Right lobe of liver (tissue), 6 donors: Measurements from ENCODE around the gene CPED1. TPM values are rescaled to one million over a fixed set of nuclear protein-coding genes. Genes with fewer than 3 reads are reported as not detected.
"Not testable (repeated sequence)": the region's sequence is repeated elsewhere in the genome, so short reads cannot be mapped to it uniquely, and the experiment has no call there.

Experiments used
- ATAC-seq, 4 donors: fragments of 200-7000 bp; cut with Tn5 transposase; one replicate each; pipeline ENCODE4 v1.9.1; 2020; ENCODE audit warnings: mild to moderate bottlenecking in 4 of 4, moderate library complexity in 4 of 4
- DNase-seq, 3 donors: peaks; one replicate each; pipeline ENCODE4 v3.0.0-alpha.2; 2020
- H3K27ac ChIP-seq, 3 donors: fragments of 200-600 bp; one replicate each; pipeline ENCODE4 v1.8.0; 2022
- H3K27me3 ChIP-seq, 2 donors: fragments of 200-600 bp; one replicate each; pipeline ENCODE4 v1.8.0; 2022
- H3K36me3 ChIP-seq, 4 donors: fragments of 200-600 bp; sonication (generic) in 1 of 4; one replicate each; pipeline versions ENCODE4 v1.5.1 to v1.8.0; 2017 to 2022; ENCODE audit warnings: control low read depth in 1 of 4
- H3K4me1 ChIP-seq, 4 donors: fragments of 200-600 bp; sonication (generic) in 1 of 4; one replicate each; pipeline versions ENCODE4 v1.5.1 to v1.8.0; 2017 to 2022; ENCODE audit warnings: control low read depth in 1 of 4
- H3K4me3 ChIP-seq, 3 donors: fragments of 200-600 bp; one replicate each; pipeline ENCODE4 v1.8.0; 2022
- H3K9me3 ChIP-seq, 4 donors: fragments of 200-600 bp; sonication (generic) in 1 of 4; one replicate each; pipeline versions ENCODE4 v1.5.1 to v1.8.0; 2017 to 2022; ENCODE audit warnings: control low read depth in 1 of 4
- CTCF ChIP-seq, 4 donors: fragments of 200-600 bp in 3 of 4; fragments of 450-650 bp in 1 of 4; IDR thresholded peaks; one replicate each; pipeline versions ENCODE4 v1.5.1 to v1.8.0; 2016 to 2022; ENCODE audit warnings: antibody characterized with exemption in 4 of 4, mild to moderate bottlenecking in 2 of 4
- POLR2A ChIP-seq: fragments of 450-650 bp; IDR thresholded peaks from one replicate; pipeline ENCODE4 v1.6.1; 2017; ENCODE audit warnings: antibody characterized with exemption, mild to moderate bottlenecking
- WGBS: methylation state at CpG from one replicate; pipeline ENCODE4 v1.1.6; 2018; ENCODE audit warnings: low coverage, low lambda C conversion rate; ENCODE audit not compliant: insufficient coverage; ENCODE audit errors: missing lambda C conversion rate; 5-methylcytosine and 5-hydroxymethylcytosine counted together
- intact Hi-C, 2 donors: fragments of 100-400 bp; cut with DNase I; formaldehyde crosslinking; loops; one replicate each; pipeline versions ENCODE4 v1.11.2 to v1.14.1; 2022
- total RNA-seq, 6 experiments: library from RNA; depleted of rRNA in 2 of 6; stranded (reverse); fragments of >200 nt in 2 of 6; fragmentation: NEBNext Ultra II Directional in 3 of 6; extraction: Animal tissue kit (Norgen Biotek cat#: 25700) in 3 of 6; gene quantifications; one replicate each; pipeline versions ENCODE4 v1.1.0 to v1.2.4, GENCODE V29; 2016 to 2023
- donor health status: DM: no; HTN: yes; CAD: no.
- donor health status: DM: no; HTN: no; CAD: no.
- donor health status: DM: no; HTN: no; CAD: no.
- donor health status: DM: no; HTN: yes; CAD: no.
- donor health status: DM: no; HTN: yes; CAD: no.

CPED1 gene
- total RNA-seq, 6 experiments from 2014 or later: 24.3 to 45.8 (median 34.9) TPM

- intact Hi-C loops: no loop called here
- DNase-seq: no peak
- no peaks in the 10 kb centered on the region for H3K27me3 ChIP-seq
- 56% methylated on average over 2 of the region's 2 CpGs for WGBS
- H3K36me3 ChIP-seq: no peaks in the 10 kb centered on the region
- no peak overlapping the region for H3K4me3 ChIP-seq
- no peaks in the 10 kb centered on the region for H3K9me3 ChIP-seq
- H3K27ac ChIP-seq: peak overlapping the region; percentile 42 to 66 (median 65)
- TF ChIP-seq POLR2A (no peak), CTCF (IDR thresholded peaks at IDR 0.05) (peak in 1 of 4 donors; percentile 7)
- peaks cover 0 to 56% (median 19%) of the 10 kb centered on the region in 4 donors for H3K4me1 ChIP-seq
- ATAC-seq: no peak
Observed at GRCh38 chr7:121002048-121002756, 13.7 kb downstream of the CPED1 start.

- no peak for TF ChIP-seq CTCF (IDR thresholded peaks at IDR 0.05)
- TF ChIP-seq POLR2A: no peak
- DNase-seq (no peak), ATAC-seq (peak in 2 of 4 donors; percentile 4 to 25)
- Histone ChIP-seq H3K36me3 (no peaks in the 10 kb centered on the region), H3K4me3 (no peak overlapping the region), H3K27ac (peak overlapping the region; percentile 42 to 66 (median 65)), H3K27me3 (no peaks in the 10 kb centered on the region), H3K9me3 (no peaks in the 10 kb centered on the region), H3K4me1 (peaks cover 0 to 56% (median 19%) of the 10 kb centered on the region in 4 donors)
- intact Hi-C loops: no loop called here
- WGBS: 64% methylated on average over 5 of the region's 5 CpGs
Observed at GRCh38 chr7:121002757-121003200, 14.3 kb downstream of the CPED1 start.

- Histone ChIP-seq H3K27ac (peak overlapping the region; percentile 42 to 66 (median 65)), H3K27me3 (no peaks in the 10 kb centered on the region), H3K4me1 (peaks cover 0 to 53% (median 19%) of the 10 kb centered on the region in 4 donors), H3K9me3 (no peaks in the 10 kb centered on the region), H3K36me3 (no peaks in the 10 kb centered on the region), H3K4me3 (no peak overlapping the region)
- DNase-seq: peak; percentile 78 to 94 (median 87)
- WGBS: 53% methylated on average over 5 of the region's 5 CpGs
- peak; percentile 86 to 97 (median 92) for ATAC-seq
- intact Hi-C loops: no loop called here
- TF ChIP-seq POLR2A: peak; percentile 9
- no peak for TF ChIP-seq CTCF (IDR thresholded peaks at IDR 0.05)
Observed at GRCh38 chr7:121003986-121004685, 15.6 kb downstream of the CPED1 start.

- H3K9me3 ChIP-seq, DNase-seq, ATAC-seq, H3K27me3 ChIP-seq, H3K36me3 ChIP-seq, H3K4me3 ChIP-seq, intact Hi-C loops: not testable (repeated sequence)
- Histone ChIP-seq H3K4me1 (peaks cover 0 to 47% (median 15%) of the 10 kb centered on the region in 4 donors), H3K27ac (peak overlapping the region in 1 of 3 donors; percentile 65)
- WGBS: 92% methylated on average over 4 of the region's 4 CpGs
Observed at GRCh38 chr7:121005058-121005457, 16.5 kb downstream of the CPED1 start.
